NCI-H128 (cell line): ENCODE results near the gene UTP25.

Experiments
- DNase-seq: peaks from one replicate; lab custom pipeline; 2025; ENCODE audit not compliant: unreplicated experiment; lab: John Stamatoyannopoulos, UW

Gene UTP25

GRCh38 chr1:209838537-209838936 is 10.8 kb downstream of the UTP25 start:
- DNase-seq: no peak

GRCh38 chr1:209839875-209840546 is 12.2 kb downstream of the UTP25 start:
- DNase-seq: no peak

- DNase-seq: no peak
Measured at GRCh38 chr1:209840611-209841010, 12.8 kb downstream of the UTP25 start.

- no peak for DNase-seq
Measured at GRCh38 chr1:209844695-209845407, 17.1 kb downstream of the UTP25 start.

DNA sequence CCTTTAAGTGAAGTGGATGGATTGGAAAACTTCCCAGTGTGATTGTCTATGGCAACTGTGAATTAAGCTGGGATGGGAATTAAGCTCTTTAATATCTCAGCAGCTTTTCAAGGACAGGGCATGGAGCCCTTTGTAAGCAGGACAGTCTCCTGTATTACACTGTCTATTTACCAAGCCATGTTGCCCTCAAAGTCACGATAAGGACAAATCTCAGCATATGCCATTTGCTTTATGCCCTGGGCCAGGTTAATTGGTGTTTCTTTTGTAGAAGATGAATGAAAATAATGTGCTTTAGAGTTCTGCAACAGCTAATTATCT is 17.6 kb downstream of the UTP25 start:
- peak; percentile 92 for DNase-seq

GRCh38 chr1:209849388-209849787 is 21.6 kb downstream of the UTP25 start:
- DNase-seq: no peak

- peak; percentile 78 for DNase-seq
Measured at GRCh38 chr1:209850342-209850979, 22.7 kb downstream of the UTP25 start.

DNA sequence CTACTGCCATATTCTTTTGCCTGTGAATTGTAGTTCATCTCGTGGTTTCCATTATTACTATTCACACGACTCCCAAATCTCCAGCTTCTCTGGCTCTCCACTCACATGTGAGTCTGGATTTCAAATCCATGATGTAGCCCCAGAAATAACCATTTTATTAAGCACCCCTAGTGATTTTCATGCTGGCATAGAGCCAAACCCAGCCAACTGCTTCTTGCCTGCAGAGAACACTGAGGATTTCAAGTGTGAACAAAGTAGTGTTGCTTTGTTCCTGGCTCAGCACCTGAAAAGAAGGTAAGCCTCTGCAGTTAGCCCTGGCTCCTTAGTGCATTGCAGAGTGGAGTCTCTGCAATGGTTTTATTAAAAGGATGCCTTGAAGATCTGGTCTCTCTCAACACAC is 25.9 kb downstream of the UTP25 start:
- DNase-seq: no peak

- no peak for DNase-seq
Measured at GRCh38 chr1:209854196-209854595, 26.4 kb downstream of the UTP25 start.

- DNase-seq: no peak
Measured at GRCh38 chr1:209855006-209855405, 27.2 kb downstream of the UTP25 start.

DNA sequence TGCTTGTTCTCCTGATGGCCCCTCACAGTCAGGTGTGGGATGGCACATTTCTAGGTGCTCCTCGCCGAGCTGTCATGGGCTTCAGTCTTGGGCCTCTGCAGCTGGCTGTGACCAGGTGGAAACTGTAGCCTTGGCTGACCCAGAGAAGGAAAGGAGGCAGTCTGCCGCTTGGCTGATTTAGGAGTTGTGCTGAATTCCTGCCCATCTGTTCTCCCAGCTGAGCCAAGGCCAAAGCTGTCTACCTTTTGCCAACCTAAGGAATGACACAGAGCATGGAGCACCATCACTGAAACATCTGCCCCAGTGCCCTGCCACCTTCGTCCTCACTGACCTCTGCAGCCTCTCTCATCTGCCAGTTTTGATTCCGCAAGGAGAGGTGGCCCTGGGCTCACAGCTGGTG is 27.9 kb downstream of the UTP25 start:
- DNase-seq: no peak

DNA sequence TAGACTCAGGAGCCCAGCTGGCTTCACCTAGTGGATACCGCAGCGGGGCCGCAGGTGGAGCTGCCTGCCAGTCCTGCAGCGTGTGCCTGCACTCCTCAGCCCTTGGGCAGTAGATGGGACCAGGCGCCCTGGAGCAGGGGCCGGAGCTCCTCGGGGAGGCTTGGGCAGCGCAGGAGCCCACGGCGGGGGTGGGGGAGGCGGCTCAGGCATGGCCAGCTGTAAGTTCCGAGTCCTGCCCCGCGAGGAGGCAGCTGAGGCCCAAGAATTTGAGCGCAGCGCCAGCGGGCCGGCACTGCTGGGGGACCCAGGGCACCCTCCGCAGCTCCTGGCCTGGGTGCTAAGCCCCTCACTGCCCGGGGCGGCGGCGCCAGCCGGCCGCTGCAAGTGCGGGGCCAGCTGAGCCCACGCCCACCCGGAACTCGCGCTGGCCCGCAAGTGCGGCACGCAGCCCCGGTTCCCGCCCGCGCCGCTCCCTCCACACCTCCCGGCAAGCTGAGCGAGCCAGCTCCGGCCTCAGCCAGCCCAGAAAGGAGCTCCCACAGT is 30.9 kb downstream of the UTP25 start:
- no peak for DNase-seq

DNA sequence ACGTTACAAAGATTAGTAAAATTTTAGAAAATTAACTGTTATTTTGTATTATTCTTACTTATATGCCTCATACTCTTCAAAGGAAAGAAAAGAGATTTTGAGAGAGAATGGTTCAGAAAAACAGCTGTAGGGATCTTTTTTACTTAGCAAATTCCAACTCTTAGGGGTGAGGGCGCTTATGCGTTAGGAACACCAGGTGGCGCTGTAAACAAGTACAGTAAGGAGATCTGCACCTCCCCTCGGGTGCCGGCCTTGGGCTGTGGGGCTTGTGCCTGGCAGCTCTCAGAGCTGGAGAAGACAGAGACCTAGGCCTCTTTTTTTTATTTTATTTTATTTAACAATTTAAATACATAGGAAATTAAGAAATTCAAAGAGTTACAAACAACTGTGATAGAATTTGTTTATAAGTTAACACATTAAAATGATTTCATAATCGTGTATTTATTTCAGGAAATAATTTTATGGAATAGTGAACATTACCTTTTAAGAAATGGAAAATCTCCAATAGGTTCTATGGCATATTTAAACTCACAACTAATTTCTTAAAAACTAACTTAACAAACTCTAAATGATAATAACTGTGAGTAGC is 32.6 kb downstream of the UTP25 start:
- peak; percentile 80 for DNase-seq

DNA sequence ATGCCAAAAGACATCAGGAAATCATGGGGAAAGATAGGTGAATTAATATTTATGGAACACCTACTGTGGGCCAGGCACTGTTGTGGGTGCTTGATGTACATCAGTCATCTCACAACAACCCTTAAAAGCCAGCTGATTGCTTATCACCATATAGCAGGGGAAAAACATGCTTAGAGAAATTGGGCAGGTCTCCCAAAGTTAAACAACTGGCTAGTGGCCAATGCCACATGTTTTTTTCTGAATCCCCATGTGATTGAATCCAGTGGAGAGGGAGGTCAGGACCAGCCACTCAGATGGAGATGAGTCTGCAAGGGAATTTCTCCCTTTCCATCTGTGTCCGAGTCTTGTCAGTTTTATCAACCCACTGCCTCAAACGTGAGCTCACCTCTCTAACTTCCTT is 33.5 kb downstream of the UTP25 start:
- DNase-seq: no peak

GRCh38 chr1:209862391-209863356 is 34.9 kb downstream of the UTP25 start:
- DNase-seq: no peak

DNA sequence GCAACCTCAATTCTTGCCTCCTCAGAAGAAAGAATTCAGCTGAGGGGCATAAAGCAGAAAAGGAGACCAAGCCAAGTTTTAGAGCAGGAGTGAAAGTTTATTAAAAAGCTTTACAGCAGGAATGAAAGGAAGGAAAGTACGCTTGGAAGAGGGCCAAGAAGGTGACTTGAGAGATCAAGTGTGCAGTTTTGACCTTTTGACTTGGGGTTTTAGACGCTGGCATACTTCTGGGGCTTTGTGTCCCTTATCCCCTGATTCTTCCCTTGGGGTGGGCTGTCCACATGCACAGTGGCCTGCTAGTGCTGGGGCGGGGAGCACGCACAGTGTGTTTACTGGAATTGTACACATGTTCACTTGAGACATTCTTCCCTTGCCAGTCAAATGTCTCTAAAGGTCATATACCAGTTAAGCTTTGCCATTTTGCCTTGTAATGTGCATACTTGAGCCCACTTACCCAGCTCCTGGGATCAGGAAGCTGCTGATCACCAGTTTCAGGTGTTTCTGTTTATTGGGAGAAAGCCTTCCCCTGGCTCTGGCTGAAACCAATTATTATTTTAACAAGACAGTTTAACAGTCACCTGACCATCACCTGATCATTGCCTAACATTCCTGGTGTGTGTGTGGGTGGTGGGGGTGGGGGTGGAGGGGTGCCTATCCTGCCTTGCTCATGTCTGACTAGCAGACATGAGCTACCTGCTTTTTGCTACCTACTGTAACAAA is 36.2 kb downstream of the UTP25 start:
- no peak for DNase-seq

DNA sequence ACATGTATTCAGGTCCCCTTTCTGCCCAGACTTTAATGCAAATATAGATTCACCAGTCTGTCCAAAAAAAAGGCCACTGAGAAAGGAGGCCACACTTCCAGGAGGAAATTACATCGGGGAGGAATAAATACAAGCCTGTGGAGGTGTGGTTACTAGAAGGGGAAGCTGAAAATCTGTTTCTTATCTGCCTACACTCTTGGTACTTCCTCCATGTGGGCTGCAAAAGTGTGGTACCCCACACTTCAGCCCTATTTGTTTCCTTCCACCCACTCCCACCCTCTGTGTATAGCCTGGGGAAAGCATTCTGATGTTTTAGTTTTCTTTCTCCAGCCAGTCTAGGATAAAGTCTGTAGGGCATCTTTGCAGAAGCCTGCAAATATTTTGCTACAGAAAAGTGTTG is 38.4 kb downstream of the UTP25 start:
- no peak for DNase-seq

DNA sequence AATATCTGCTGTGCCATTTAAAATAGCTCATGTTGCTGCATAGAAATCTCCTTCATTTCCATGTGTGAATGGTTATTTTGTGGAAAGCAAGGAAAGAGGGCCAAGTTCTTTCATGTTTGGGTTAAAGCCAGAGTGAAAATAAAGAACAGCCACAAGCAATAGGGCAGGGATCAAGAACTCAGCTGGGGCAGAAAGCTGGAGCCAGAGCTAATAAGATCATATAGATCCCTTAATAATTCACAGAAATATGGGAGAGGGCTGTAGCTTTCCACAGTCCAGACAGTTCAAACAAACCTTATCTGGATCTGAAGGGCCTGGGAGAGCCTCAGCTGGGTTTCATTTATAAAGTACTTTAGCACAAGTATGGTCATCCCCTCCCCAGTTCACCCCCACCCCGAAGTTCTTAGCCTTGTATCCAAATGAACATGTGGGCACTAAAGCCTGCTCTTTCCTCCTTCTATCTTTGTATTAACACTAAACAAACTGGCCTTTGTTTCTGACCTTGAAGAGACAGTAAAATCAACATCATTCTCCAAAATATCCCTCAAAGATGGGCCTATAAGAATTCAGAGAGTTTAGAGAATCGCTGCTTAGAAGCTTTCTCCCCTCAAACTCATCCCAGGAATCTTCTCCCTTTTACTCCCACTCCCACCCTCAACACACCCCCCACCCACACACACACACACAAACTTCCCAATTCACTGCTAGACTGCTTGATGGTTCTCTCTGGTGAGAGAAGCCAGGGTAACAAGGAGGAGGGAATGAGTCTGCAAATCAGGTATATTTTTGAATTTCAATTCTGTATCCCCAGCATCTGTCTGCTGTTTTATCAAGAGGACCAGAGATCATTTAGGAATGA is 41.7 kb downstream of the UTP25 start:
- DNase-seq: no peak
